ENCODE results near the gene FOXL3. TPM values are rescaled to one million over a fixed set of nuclear protein-coding genes. Genes with fewer than 3 reads are reported as not detected.

The FOXL3 gene
- polyA plus RNA-seq, 3 donors: not detected

- peaks cover 0 to 8% (median 3%) of the 10 kb centered on the region in 3 donors for H3K27me3 Mint-ChIP-seq (ENCODE audit: low read depth in 3 of 3)
- H3K9ac ChIP-seq (ENCODE audit: insufficient read depth, low read length, poor library complexity, severe bottlenecking): no peak overlapping the region
- H3K4me3 Mint-ChIP-seq: no peak overlapping the region
- H3K36me3 Mint-ChIP-seq: peaks cover 46 to 71% of the 10 kb centered on the region in 2 donors
- no peaks in the 10 kb centered on the region for H3K4me1 Mint-ChIP-seq
- H4K20me1 ChIP-seq (ENCODE audit: insufficient read depth, low read length): no peaks in the 10 kb centered on the region
- no peak for DNase-seq
- WGBS (ENCODE audit: insufficient coverage): 98% methylated on average over 15 of the region's 15 CpGs
- no peak overlapping the region for H3K4me2 ChIP-seq (replicated peaks; ENCODE audit: extremely low read depth, low read length, poor library complexity, severe bottlenecking)
- H3K27me3 ChIP-seq (ENCODE audit: control insufficient read depth in 2 of 2, insufficient read depth in 2 of 2, low read length in 2 of 2): no peaks in the 10 kb centered on the region
- no peak overlapping the region for H3K27ac Mint-ChIP-seq
- H3K4me3 ChIP-seq (replicated peaks in 1 of 3; ENCODE audit: low read depth in 2 of 3, low read length in 3 of 3): no peak overlapping the region
- peaks cover 36 to 73% of the 10 kb centered on the region in 2 donors for H3K36me3 ChIP-seq (replicated peaks in 1 of 2; ENCODE audit: control insufficient read depth in 1 of 2, insufficient read depth in 2 of 2, low read length in 2 of 2)
- intact Hi-C loops (cut with micrococcal nuclease): no loop called here
- peaks cover 86 to 97% of the 10 kb centered on the region in 2 donors for H3K9me3 ChIP-seq (replicated peaks in 1 of 2; ENCODE audit: control insufficient read depth in 1 of 2, insufficient read depth in 1 of 2, low read length in 2 of 2)
- H3K4me1 ChIP-seq (ENCODE audit: control insufficient read depth in 1 of 2, insufficient read depth in 2 of 2, low read length in 2 of 2): peaks cover 2 to 3% of the 10 kb centered on the region in 2 donors
- TF ChIP-seq, protein P1, sequence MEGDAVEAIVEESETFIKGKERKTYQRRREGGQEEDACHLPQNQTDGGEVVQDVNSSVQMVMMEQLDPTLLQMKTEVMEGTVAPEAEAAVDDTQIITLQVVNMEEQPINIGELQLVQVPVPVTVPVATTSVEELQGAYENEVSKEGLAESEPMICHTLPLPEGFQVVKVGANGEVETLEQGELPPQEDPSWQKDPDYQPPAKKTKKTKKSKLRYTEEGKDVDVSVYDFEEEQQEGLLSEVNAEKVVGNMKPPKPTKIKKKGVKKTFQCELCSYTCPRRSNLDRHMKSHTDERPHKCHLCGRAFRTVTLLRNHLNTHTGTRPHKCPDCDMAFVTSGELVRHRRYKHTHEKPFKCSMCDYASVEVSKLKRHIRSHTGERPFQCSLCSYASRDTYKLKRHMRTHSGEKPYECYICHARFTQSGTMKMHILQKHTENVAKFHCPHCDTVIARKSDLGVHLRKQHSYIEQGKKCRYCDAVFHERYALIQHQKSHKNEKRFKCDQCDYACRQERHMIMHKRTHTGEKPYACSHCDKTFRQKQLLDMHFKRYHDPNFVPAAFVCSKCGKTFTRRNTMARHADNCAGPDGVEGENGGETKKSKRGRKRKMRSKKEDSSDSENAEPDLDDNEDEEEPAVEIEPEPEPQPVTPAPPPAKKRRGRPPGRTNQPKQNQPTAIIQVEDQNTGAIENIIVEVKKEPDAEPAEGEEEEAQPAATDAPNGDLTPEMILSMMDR (IDR thresholded peaks at IDR 0.05): no peak
- H2AFZ ChIP-seq (ENCODE audit: insufficient read depth, low read depth, low read length, poor library complexity, severe bottlenecking): no peak overlapping the region
- no peak overlapping the region for H3K27ac ChIP-seq (ENCODE audit: low read depth in 1 of 2, low read length in 2 of 2)
- peaks cover 54 to 82% (median 74%) of the 10 kb centered on the region in 7 donors for H3K9me3 Mint-ChIP-seq
- no peaks in the 10 kb centered on the region for H3K79me2 ChIP-seq (ENCODE audit: insufficient read depth, low read length)
Observed at GRCh38 chr7:259191-259505, 30.8 kb upstream of the FOXL3 start.

- Histone ChIP-seq H2AFZ (ENCODE audit: insufficient read depth, low read depth, low read length, poor library complexity, severe bottlenecking) (no peak overlapping the region), H3K79me2 (ENCODE audit: insufficient read depth, low read length) (no peaks in the 10 kb centered on the region), H3K27ac (ENCODE audit: low read depth in 1 of 2, low read length in 2 of 2) (no peak overlapping the region), H3K27me3 (ENCODE audit: control insufficient read depth in 2 of 2, insufficient read depth in 2 of 2, low read length in 2 of 2) (no peaks in the 10 kb centered on the region), H3K36me3 (replicated peaks in 1 of 2; ENCODE audit: control insufficient read depth in 1 of 2, insufficient read depth in 2 of 2, low read length in 2 of 2) (peaks cover 36 to 65% of the 10 kb centered on the region in 2 donors), H3K4me2 (replicated peaks; ENCODE audit: extremely low read depth, low read length, poor library complexity, severe bottlenecking) (no peak overlapping the region), H3K4me3 (replicated peaks in 1 of 3; ENCODE audit: low read depth in 2 of 3, low read length in 3 of 3) (no peak overlapping the region), H3K9ac (ENCODE audit: insufficient read depth, low read length, poor library complexity, severe bottlenecking) (no peak overlapping the region), H4K20me1 (ENCODE audit: insufficient read depth, low read length) (no peaks in the 10 kb centered on the region), H3K9me3 (replicated peaks in 1 of 2; ENCODE audit: control insufficient read depth in 1 of 2, insufficient read depth in 1 of 2, low read length in 2 of 2) (peaks cover 82 to 97% of the 10 kb centered on the region in 2 donors), H3K4me1 (ENCODE audit: control insufficient read depth in 1 of 2, insufficient read depth in 2 of 2, low read length in 2 of 2) (peaks cover 9 to 10% of the 10 kb centered on the region in 2 donors)
- Mint-ChIP-seq H3K9me3 (peaks cover 58 to 84% (median 77%) of the 10 kb centered on the region in 7 donors), H3K36me3 (peaks cover 41 to 68% of the 10 kb centered on the region in 2 donors), H3K4me3 (no peak overlapping the region), H3K27me3 (ENCODE audit: low read depth in 3 of 3) (peaks cover 0 to 8% (median 4%) of the 10 kb centered on the region in 3 donors), H3K4me1 (peaks cover 4% of the 10 kb centered on the region), H3K27ac (no peak overlapping the region)
- intact Hi-C loops (cut with micrococcal nuclease): no loop called here
- DNase-seq: no peak
- TF ChIP-seq, protein P1 (IDR thresholded peaks at IDR 0.05): no peak
- 99% methylated on average over 35 of the region's 44 CpGs for WGBS (ENCODE audit: insufficient coverage)
Observed at GRCh38 chr7:259751-260405, 30.1 kb upstream of the FOXL3 start.
